ENCODE data around the gene FLAD1.

FLAD1 gene

GRCh38 chr1:155005076-155006011 lies 22.2 kb downstream of the FLAD1 start:
- no peak for DNase-seq

GRCh38 chr1:155006601-155007101 lies 23.5 kb downstream of the FLAD1 start:
- DNase-seq = no peak

GRCh38 chr1:155007251-155007828 lies 24.2 kb downstream of the FLAD1 start:
- DNase-seq = no peak

- no peak for DNase-seq
Observed at GRCh38 chr1:155008015-155008941, 25.1 kb downstream of the FLAD1 start.

- no peak for DNase-seq
Observed at GRCh38 chr1:155009221-155009711, 26.1 kb downstream of the FLAD1 start.

GRCh38 chr1:155009742-155010141 lies 26.6 kb downstream of the FLAD1 start:
- DNase-seq = no peak

GRCh38 chr1:155010211-155010918 lies 27.2 kb downstream of the FLAD1 start:
- no peak for DNase-seq

GRCh38 chr1:155011004-155011416 lies 27.9 kb downstream of the FLAD1 start:
- no peak for DNase-seq

GRCh38 chr1:155011437-155012025 lies 28.4 kb downstream of the FLAD1 start:
- DNase-seq = no peak

GRCh38 chr1:155012026-155012546 lies 28.9 kb downstream of the FLAD1 start:
- no peak for DNase-seq

- DNase-seq = no peak
Observed at GRCh38 chr1:155012776-155013602, 29.8 kb downstream of the FLAD1 start.

- DNase-seq = no peak
Observed at GRCh38 chr1:155013632-155014031, 30.5 kb downstream of the FLAD1 start.

GRCh38 chr1:155014709-155015508 lies 31.8 kb downstream of the FLAD1 start:
- no peak for DNase-seq

- no peak for DNase-seq
Observed at GRCh38 chr1:155015527-155016230, 32.5 kb downstream of the FLAD1 start.

GRCh38 chr1:155016231-155016831 lies 33.2 kb downstream of the FLAD1 start:
- no peak for DNase-seq

GRCh38 chr1:155017041-155017945 lies 34.1 kb downstream of the FLAD1 start:
- DNase-seq = peak; percentile 75

GRCh38 chr1:155017946-155018316 lies 34.8 kb downstream of the FLAD1 start:
- no peak for DNase-seq

Data from NCI-H2107 (cell line).